ENCODE measurements around the gene LRRC40.

The LRRC40 gene

DNA sequence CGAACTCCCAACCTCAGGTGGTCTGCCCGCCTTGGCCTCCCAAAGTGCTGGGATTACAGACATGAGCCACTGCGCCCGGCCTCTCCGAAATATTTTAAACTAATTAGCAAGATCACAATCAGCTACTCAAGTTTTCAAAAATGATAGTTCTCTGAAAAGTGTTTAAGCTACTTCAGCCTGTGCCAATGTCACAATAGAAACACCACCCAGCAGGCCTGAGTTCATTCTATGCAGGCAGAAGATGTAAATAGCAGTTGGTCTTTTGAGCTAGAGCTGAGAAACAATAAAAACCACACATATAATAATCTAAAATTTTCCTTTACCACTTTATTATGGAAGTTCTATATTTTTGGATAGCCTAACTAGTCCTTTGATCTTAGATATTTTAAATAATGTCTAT is 96.1 kb downstream of the LRRC40 start:
- no peak for DNase-seq

DNA sequence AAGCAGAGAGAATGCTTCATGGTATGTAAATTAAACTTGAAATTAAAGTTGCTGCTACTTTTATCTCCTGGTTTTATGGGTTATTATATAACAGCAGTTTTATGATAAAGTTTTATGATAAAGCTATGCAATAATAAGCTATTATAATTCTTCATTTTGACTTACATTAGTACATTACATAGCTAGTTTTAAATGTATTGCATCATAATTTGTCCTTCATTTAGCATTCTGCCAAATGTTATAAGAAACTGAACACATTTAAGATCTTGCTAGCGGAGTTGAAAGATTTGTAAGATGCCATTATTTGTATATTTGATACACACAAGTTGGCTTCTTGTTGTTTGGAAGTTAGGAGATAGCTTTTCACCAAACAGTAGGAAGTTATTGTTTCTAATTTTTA is 101.6 kb downstream of the LRRC40 start:
- no peak for DNase-seq

DNA sequence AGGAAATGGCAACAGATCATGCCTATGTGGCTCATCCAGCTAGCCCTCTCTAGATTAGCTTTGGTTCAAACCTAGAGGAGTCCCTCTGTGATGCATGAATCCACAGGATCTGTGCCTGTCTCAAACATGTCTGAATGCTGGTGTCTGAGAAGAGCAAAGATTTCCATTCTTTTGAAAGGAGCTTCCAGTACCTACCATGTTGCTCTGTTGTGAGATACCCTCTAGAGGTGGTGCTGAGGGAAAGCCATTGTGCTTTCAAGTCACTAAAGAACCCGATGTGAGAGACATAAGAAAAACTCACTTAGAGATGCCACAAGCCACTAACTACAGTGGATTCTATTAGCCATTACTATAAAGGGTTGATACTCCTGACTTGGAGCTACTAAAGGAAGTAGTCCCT is 103.6 kb downstream of the LRRC40 start:
- DNase-seq: no peak

DNA sequence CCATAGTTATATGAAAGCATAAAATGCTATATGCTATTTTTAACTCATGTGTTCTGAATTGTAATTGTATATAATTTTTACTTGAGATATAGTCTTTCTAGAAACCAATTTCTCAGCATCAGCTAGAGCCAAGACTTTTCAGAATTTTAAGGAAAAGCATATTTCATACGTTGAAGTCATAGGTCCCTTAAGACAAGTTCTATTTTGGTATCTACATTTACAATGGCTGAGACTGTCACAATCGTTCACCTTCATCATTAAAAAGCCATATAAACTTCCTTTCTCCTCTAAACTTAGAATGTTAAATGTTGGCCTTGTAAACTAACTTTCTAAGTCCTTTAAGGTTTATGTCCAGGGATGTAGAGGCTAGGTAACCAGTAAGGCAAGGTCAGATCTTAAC is 104.1 kb downstream of the LRRC40 start:
- no peak for DNase-seq
